ENCODE results near the gene CTPS2.

Gene CTPS2

DNA sequence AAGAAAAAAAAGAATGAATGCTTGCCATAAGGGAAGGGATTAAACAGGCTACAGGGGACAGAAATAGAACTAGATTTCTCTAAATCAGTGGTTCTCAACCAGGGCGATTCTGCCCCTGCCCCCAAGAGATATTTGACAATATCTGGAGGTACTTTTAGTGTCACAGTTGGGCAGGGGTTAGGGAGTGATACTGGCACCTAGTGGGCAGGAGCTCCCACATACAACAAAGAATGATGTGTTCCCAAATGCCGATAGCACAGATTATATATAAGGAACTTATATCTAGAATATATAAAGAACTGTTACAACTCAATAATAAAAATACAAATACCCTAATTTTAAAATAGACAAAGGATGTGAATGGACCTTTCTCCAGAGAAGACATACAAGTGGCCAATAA, 47.8 kb downstream of the CTPS2 start:
- TF ChIP-seq POLR2AphosphoS5 (IDR thresholded peaks at IDR 0.05; ENCODE audit: low read depth, low read length), result no peak
- TF ChIP-seq TAF1 (IDR thresholded peaks at IDR 0.05; ENCODE audit: borderline replicate concordance, insufficient read depth, low read length), result no peak
- TF ChIP-seq, protein P1, sequence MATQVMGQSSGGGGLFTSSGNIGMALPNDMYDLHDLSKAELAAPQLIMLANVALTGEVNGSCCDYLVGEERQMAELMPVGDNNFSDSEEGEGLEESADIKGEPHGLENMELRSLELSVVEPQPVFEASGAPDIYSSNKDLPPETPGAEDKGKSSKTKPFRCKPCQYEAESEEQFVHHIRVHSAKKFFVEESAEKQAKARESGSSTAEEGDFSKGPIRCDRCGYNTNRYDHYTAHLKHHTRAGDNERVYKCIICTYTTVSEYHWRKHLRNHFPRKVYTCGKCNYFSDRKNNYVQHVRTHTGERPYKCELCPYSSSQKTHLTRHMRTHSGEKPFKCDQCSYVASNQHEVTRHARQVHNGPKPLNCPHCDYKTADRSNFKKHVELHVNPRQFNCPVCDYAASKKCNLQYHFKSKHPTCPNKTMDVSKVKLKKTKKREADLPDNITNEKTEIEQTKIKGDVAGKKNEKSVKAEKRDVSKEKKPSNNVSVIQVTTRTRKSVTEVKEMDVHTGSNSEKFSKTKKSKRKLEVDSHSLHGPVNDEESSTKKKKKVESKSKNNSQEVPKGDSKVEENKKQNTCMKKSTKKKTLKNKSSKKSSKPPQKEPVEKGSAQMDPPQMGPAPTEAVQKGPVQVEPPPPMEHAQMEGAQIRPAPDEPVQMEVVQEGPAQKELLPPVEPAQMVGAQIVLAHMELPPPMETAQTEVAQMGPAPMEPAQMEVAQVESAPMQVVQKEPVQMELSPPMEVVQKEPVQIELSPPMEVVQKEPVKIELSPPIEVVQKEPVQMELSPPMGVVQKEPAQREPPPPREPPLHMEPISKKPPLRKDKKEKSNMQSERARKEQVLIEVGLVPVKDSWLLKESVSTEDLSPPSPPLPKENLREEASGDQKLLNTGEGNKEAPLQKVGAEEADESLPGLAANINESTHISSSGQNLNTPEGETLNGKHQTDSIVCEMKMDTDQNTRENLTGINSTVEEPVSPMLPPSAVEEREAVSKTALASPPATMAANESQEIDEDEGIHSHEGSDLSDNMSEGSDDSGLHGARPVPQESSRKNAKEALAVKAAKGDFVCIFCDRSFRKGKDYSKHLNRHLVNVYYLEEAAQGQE (IDR thresholded peaks at IDR 0.05; ENCODE audit: insufficient read depth in 1 of 2, low read depth in 2 of 2, low read length in 2 of 2), result no peak
- no peak for TF ChIP-seq SIN3A (IDR thresholded peaks at IDR 0.05; ENCODE audit: borderline replicate concordance, insufficient read depth, low read length)
- TF ChIP-seq FOXP2 (optimal IDR thresholded peaks at IDR 0.05; ENCODE audit: borderline replicate concordance, extremely low read depth, extremely low read length, insufficient read depth), result no peak

DNA sequence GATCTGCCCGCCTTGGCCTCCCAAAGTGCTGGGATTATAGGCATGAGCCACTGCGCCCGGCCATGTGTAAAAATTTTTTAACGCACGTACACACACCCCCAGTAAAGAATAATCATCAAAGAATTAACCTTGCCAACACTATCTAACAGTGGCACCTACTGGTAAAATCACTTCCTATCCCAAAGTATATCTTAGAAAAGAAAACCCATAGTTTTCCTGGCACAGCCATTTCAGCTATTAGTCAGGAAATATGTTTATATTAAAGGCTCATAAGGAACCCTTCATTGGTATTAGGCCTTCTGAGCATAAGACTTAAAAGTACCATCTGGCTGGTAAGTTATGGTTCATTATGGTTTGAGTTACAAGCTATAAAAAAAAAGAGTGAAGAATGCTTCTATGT, 48.4 kb downstream of the CTPS2 start:
- TF ChIP-seq POLR2AphosphoS5 (IDR thresholded peaks at IDR 0.05; ENCODE audit: low read depth, low read length) (no peak), SIN3A (IDR thresholded peaks at IDR 0.05; ENCODE audit: borderline replicate concordance, insufficient read depth, low read length) (no peak), FOXP2 (optimal IDR thresholded peaks at IDR 0.05; ENCODE audit: borderline replicate concordance, extremely low read depth, extremely low read length, insufficient read depth) (no peak), TAF1 (IDR thresholded peaks at IDR 0.05; ENCODE audit: borderline replicate concordance, insufficient read depth, low read length) (no peak)
- TF ChIP-seq, protein P1 (IDR thresholded peaks at IDR 0.05; ENCODE audit: insufficient read depth in 1 of 2, low read depth in 2 of 2, low read length in 2 of 2), result no peak

DNA sequence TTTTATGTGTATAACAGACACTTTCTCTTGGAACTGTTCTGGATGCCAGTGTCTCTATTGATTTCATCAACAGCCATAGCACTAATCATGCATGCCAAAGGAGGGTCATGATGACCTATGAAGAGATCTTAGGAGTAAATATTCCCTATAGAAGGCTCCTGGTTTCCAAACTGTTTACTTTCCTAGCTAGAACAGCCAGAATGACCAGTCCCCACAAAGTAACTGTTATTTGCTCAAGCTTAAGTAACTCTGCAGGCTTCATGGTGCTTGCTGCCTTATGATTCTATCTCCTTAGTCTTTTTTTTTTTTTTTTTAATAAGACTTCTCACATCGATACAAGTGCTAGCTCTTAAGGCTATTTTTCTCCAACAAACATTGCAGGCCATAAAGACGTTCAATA, 50.1 kb downstream of the CTPS2 start:
- no peak for TF ChIP-seq SIN3A (IDR thresholded peaks at IDR 0.05; ENCODE audit: borderline replicate concordance, insufficient read depth, low read length)
- TF ChIP-seq TAF1 (IDR thresholded peaks at IDR 0.05; ENCODE audit: borderline replicate concordance, insufficient read depth, low read length), result no peak
- TF ChIP-seq, protein P1 (IDR thresholded peaks at IDR 0.05; ENCODE audit: insufficient read depth in 1 of 2, low read depth in 2 of 2, low read length in 2 of 2), result no peak
- TF ChIP-seq POLR2AphosphoS5 (IDR thresholded peaks at IDR 0.05; ENCODE audit: low read depth, low read length), result no peak
- TF ChIP-seq FOXP2 (optimal IDR thresholded peaks at IDR 0.05; ENCODE audit: borderline replicate concordance, extremely low read depth, extremely low read length, insufficient read depth), result no peak

DNA sequence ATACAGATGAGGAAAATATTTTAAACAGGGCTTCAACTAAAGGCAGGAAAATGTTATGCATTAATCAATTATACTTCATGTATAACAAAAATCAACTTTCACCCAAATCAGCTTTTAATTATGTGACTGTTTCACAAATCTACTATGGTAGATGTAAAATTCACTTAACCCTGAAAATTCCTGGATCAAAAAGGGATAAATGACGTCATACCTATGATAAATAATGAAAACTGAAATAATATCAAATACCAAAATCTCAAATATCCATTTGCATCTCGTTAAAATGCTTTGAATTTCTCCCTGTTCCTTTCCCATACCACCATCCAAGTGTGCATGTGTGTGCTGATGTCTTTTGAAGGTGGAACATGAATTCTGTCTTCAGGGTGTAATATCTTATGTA, 51.0 kb downstream of the CTPS2 start:
- no peak for TF ChIP-seq POLR2AphosphoS5 (IDR thresholded peaks at IDR 0.05; ENCODE audit: low read depth, low read length)
- TF ChIP-seq, protein P1 (IDR thresholded peaks at IDR 0.05; ENCODE audit: insufficient read depth in 1 of 2, low read depth in 2 of 2, low read length in 2 of 2), result no peak
- TF ChIP-seq SIN3A (IDR thresholded peaks at IDR 0.05; ENCODE audit: borderline replicate concordance, insufficient read depth, low read length), result no peak
- no peak for TF ChIP-seq TAF1 (IDR thresholded peaks at IDR 0.05; ENCODE audit: borderline replicate concordance, insufficient read depth, low read length)
- no peak for TF ChIP-seq FOXP2 (optimal IDR thresholded peaks at IDR 0.05; ENCODE audit: borderline replicate concordance, extremely low read depth, extremely low read length, insufficient read depth)

DNA sequence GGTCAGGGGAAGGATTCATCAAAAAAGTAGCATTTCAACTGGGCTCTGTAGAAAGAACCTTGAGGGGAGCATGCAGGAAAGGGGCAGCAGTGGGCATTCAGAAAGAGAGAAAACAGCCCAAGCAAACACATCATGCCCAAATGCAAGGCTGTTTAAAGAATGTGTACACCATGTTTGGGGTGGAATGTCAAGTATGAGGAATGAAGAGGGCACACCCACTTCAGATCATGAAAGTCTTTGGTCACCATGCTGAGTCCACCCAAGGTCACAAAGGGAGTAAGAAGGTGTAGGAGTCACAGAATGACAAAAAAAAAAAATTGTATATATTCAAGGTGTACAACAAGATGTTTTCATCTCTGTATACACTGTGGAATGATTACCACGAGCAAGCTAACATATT, 53.1 kb downstream of the CTPS2 start:
- no peak for TF ChIP-seq TAF1 (IDR thresholded peaks at IDR 0.05; ENCODE audit: borderline replicate concordance, insufficient read depth, low read length)

Data from PFSK-1 (cell line).